Activated CD8-positive, alpha-beta T cell treated with anti-CD3 and anti-CD28 coated beads, Interleukin-2, amount 10 ng/mL, durations not matched to agents 7 days and 5 days (primary cell): ENCODE measurements around the gene TNFRSF4. TPM values are rescaled to one million over a fixed set of nuclear protein-coding genes. Genes with fewer than 3 reads are reported as not detected.
"Not testable (repeated sequence)": the region's sequence is repeated elsewhere in the genome, so short reads cannot be mapped to it uniquely, and the experiment has no call there.

Source experiments
- ATAC-seq: fragments of 150-1000 bp; cut with Tn5 transposase; one replicate; pipeline ENCODE4 v1.10.0; 2021; ENCODE audit warnings: moderate library complexity
- CTCF ChIA-PET: fragments of 350-600 bp; sonication (Branson Sonifier 250); formaldehyde crosslinking; loops from one replicate; lab custom pipeline; 2021; ENCODE audit warnings: antibody characterized with exemption; lab: Charles Lee
- POLR2A ChIA-PET: fragments of 350-600 bp; sonication (Branson Sonifier 250); formaldehyde crosslinking; loops from one replicate; lab custom pipeline; 2021; ENCODE audit warnings: antibody characterized with exemption; lab: Charles Lee
- DNase-seq: peaks from one replicate; pipeline ENCODE4 v3.0.0-alpha.2; 2020
- H3K27ac Mint-ChIP-seq: one replicate; pipeline ENCODE4 v1.8.0; 2021; ENCODE audit warnings: mild to moderate bottlenecking, mixed read lengths
- H3K27me3 Mint-ChIP-seq: one replicate; pipeline ENCODE4 v1.8.0; 2021; ENCODE audit warnings: low read depth, mixed read lengths
- H3K36me3 Mint-ChIP-seq: one replicate; pipeline ENCODE4 v1.8.0; 2021; ENCODE audit warnings: low read depth, mixed read lengths
- H3K4me1 Mint-ChIP-seq: one replicate; pipeline ENCODE4 v1.8.0; 2021; ENCODE audit warnings: low read depth, mixed read lengths
- H3K4me3 Mint-ChIP-seq: one replicate; pipeline ENCODE4 v1.8.0; 2021; ENCODE audit warnings: mild to moderate bottlenecking, mixed read lengths
- H3K9me3 Mint-ChIP-seq: one replicate; pipeline ENCODE4 v1.8.0; 2022; ENCODE audit warnings: mixed read lengths; ENCODE audit not compliant: insufficient read depth
- total RNA-seq, 2 experiments: library from RNA; stranded (reverse); gene quantifications; one replicate each; pipeline ENCODE4 v1.2.3, GENCODE V29; 2021

The TNFRSF4 gene
- total RNA-seq, 2 experiments from 2014 or later = 1.6 to 2.9 TPM

GRCh38 chr1:1254667-1254998, 40.7 kb upstream of the TNFRSF4 start:
- H3K36me3 Mint-ChIP-seq = peaks cover 46% of the 10 kb centered on the region
- H3K4me1 Mint-ChIP-seq = peaks cover 19% of the 10 kb centered on the region
- H3K4me3 Mint-ChIP-seq = no peak overlapping the region
- POLR2A ChIA-PET = interaction anchor here (0.5 kb wide), 1 partner anchor 9 kb away, joined by 3 read pairs; no protein-coding TSS in a partner anchor
- DNase-seq = no peak
- H3K9me3 Mint-ChIP-seq = no peaks in the 10 kb centered on the region
- H3K27ac Mint-ChIP-seq = no peak overlapping the region
- H3K27me3 Mint-ChIP-seq = no peaks in the 10 kb centered on the region
- no peak for ATAC-seq
- CTCF ChIA-PET = interaction anchor here (1.3 kb wide), 1 partner anchor 132 kb away, joined by 4 read pairs; no protein-coding TSS in a partner anchor

GRCh38 chr1:1253972-1254666, 40.2 kb upstream of the TNFRSF4 start:
- Mint-ChIP-seq H3K27ac (no peak overlapping the region), H3K9me3 (no peaks in the 10 kb centered on the region), H3K36me3 (peaks cover 42% of the 10 kb centered on the region), H3K27me3 (no peaks in the 10 kb centered on the region), H3K4me1 (peaks cover 21% of the 10 kb centered on the region), H3K4me3 (no peak overlapping the region)
- CTCF ChIA-PET = no interaction called here
- DNase-seq = no peak
- ATAC-seq = no peak
- POLR2A ChIA-PET = no interaction called here

GRCh38 chr1:1253314-1253713, 39.4 kb upstream of the TNFRSF4 start:
- CTCF ChIA-PET = no interaction called here
- no peak for DNase-seq

GRCh38 chr1:1250786-1251284, 36.9 kb upstream of the TNFRSF4 start:
- peak overlapping the region; percentile 88 for H3K27ac Mint-ChIP-seq
- H3K4me3 Mint-ChIP-seq = peak overlapping the region; percentile 44
- CTCF ChIA-PET = interaction anchor here (0.8 to 3.2 kb wide), 9 partner anchors 10 to 266 kb away, joined by 3 to 51 read pairs (median 4); no protein-coding TSS in a partner anchor
- peaks cover 19% of the 10 kb centered on the region for H3K4me1 Mint-ChIP-seq
- DNase-seq = peak; percentile 87
- POLR2A ChIA-PET = interaction anchor here (0.6 to 1.5 kb wide), 6 partner anchors 10 to 211 kb away, joined by 3 to 5 read pairs (median 3); no protein-coding TSS in a partner anchor
- H3K27me3 Mint-ChIP-seq = peaks cover 6% of the 10 kb centered on the region
- no peaks in the 10 kb centered on the region for H3K9me3 Mint-ChIP-seq
- H3K36me3 Mint-ChIP-seq = peaks cover 29% of the 10 kb centered on the region
- ATAC-seq = peak; percentile 95

More at GRCh38 chr1:1253314-1253713, 39.4 kb upstream of the TNFRSF4 start:
- no peak overlapping the region for H3K4me3 Mint-ChIP-seq
- POLR2A ChIA-PET = no interaction called here
- no peaks in the 10 kb centered on the region for H3K9me3 Mint-ChIP-seq
- peaks cover 39% of the 10 kb centered on the region for H3K36me3 Mint-ChIP-seq
- H3K27ac Mint-ChIP-seq = no peak overlapping the region
- no peak for ATAC-seq
- H3K27me3 Mint-ChIP-seq = no peaks in the 10 kb centered on the region
- peaks cover 21% of the 10 kb centered on the region for H3K4me1 Mint-ChIP-seq

GRCh38 chr1:1248009-1248913, 34.3 kb upstream of the TNFRSF4 start:
- Mint-ChIP-seq H3K4me1 (peaks cover 19% of the 10 kb centered on the region), H3K36me3 (peaks cover 13% of the 10 kb centered on the region)
- H3K27me3 Mint-ChIP-seq, CTCF ChIA-PET, H3K27ac Mint-ChIP-seq, DNase-seq, ATAC-seq, H3K4me3 Mint-ChIP-seq, H3K9me3 Mint-ChIP-seq, POLR2A ChIA-PET: not testable (repeated sequence)

GRCh38 chr1:1247341-1247913, 33.5 kb upstream of the TNFRSF4 start:
- ATAC-seq (no peak), DNase-seq (no peak)
- H3K27ac Mint-ChIP-seq = no peak overlapping the region
- no peaks in the 10 kb centered on the region for H3K9me3 Mint-ChIP-seq
- H3K36me3 Mint-ChIP-seq = peaks cover 6% of the 10 kb centered on the region
- peaks cover 19% of the 10 kb centered on the region for H3K4me1 Mint-ChIP-seq
- POLR2A ChIA-PET = no interaction called here
- CTCF ChIA-PET = no interaction called here
- H3K27me3 Mint-ChIP-seq = peaks cover 6% of the 10 kb centered on the region
- H3K4me3 Mint-ChIP-seq = no peak overlapping the region

GRCh38 chr1:1246577-1247340, 32.8 kb upstream of the TNFRSF4 start, which contains the start of gene C1QTNF12:
C1QTNF12 (minus strand) TSS chr1:1246722; CDS start chr1:1246690, 32 bp downstream.
- ATAC-seq = no peak
- ChIA-PET CTCF (no interaction called here), POLR2A (no interaction called here)

GRCh38 chr1:1245817-1246576, 32.0 kb upstream of the TNFRSF4 start:
- POLR2A ChIA-PET = no interaction called here
- Mint-ChIP-seq H3K27me3 (peaks cover 6% of the 10 kb centered on the region), H3K4me3 (no peak overlapping the region), H3K9me3 (no peaks in the 10 kb centered on the region), H3K27ac (no peak overlapping the region), H3K36me3 (peaks cover 2% of the 10 kb centered on the region), H3K4me1 (peaks cover 13% of the 10 kb centered on the region)
- no peak for DNase-seq
- no peak for ATAC-seq
- CTCF ChIA-PET = no interaction called here

More at GRCh38 chr1:1246577-1247340, 32.8 kb upstream of the TNFRSF4 start, which contains the start of gene C1QTNF12:
- H3K9me3 Mint-ChIP-seq = no peaks in the 10 kb centered on the region
- no peak within 1 kb of the TSS for H3K4me3 Mint-ChIP-seq
- H3K27ac Mint-ChIP-seq = no peak within 1 kb of the TSS
- H3K27me3 Mint-ChIP-seq = peaks cover 6% of the 10 kb centered on the region
- H3K4me1 Mint-ChIP-seq = peaks cover 16% of the 10 kb centered on the region
- DNase-seq = no peak
- H3K36me3 Mint-ChIP-seq = peaks cover 3% of the 10 kb centered on the region

GRCh38 chr1:1245178-1245816, 31.3 kb upstream of the TNFRSF4 start:
- Mint-ChIP-seq H3K4me3 (no peak overlapping the region), H3K9me3 (no peaks in the 10 kb centered on the region), H3K27ac (no peak overlapping the region), H3K4me1 (peaks cover 7% of the 10 kb centered on the region), H3K27me3 (peaks cover 6% of the 10 kb centered on the region), H3K36me3 (no peaks in the 10 kb centered on the region)
- no peak for DNase-seq
- ChIA-PET POLR2A (no interaction called here), CTCF (no interaction called here)
- no peak for ATAC-seq

GRCh38 chr1:1244192-1244811, 30.3 kb upstream of the TNFRSF4 start:
- ATAC-seq (no peak), DNase-seq (no peak)
- H3K36me3 Mint-ChIP-seq = no peaks in the 10 kb centered on the region
- H3K4me3 Mint-ChIP-seq = no peak overlapping the region
- H3K4me1 Mint-ChIP-seq = no peaks in the 10 kb centered on the region
- H3K27me3 Mint-ChIP-seq = peaks cover 6% of the 10 kb centered on the region
- H3K27ac Mint-ChIP-seq = no peak overlapping the region
- CTCF ChIA-PET = no interaction called here
- POLR2A ChIA-PET = no interaction called here
- H3K9me3 Mint-ChIP-seq = no peaks in the 10 kb centered on the region
